ENCODE results near the gene FBXL20. TPM values are rescaled to one million over a fixed set of nuclear protein-coding genes. Genes with fewer than 3 reads are reported as not detected.

The FBXL20 gene
- total and polyA plus RNA-seq, 8 donors: 2.5 to 15.5 (median 7.0) TPM

DNA sequence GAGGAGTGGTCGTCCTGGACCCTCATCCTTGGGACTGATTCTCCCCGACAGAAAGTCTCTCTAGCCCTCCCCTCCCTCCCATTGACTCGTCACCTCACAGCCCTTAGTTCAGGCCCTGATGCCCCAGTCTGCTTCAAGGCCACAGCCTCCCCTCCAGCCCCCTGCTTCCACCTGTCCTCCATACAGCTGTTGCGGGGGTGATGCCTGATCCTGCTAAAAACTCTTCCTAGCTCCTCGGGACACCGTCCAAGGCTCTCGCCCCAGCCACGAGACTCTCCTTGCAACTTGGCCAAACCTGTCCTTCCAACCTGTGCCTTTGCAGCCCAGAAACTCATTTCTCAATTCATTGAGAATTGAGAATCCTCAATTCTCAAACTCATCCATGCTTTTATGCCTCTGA is 182.5 kb downstream of the FBXL20 start:
- Histone ChIP-seq H3K4me1 (no peaks in the 10 kb centered on the region), H3K4me3 (no peak overlapping the region), H3K27me3 (no peaks in the 10 kb centered on the region), H3K36me3 (no peaks in the 10 kb centered on the region), H3K9me3 (no peaks in the 10 kb centered on the region), H3K27ac (no peak overlapping the region)
- ATAC-seq (no peak), DNase-seq (peak in 1 of 6 donors; percentile 30), FAIRE-seq (no peak)
- TF ChIP-seq, protein P1, sequence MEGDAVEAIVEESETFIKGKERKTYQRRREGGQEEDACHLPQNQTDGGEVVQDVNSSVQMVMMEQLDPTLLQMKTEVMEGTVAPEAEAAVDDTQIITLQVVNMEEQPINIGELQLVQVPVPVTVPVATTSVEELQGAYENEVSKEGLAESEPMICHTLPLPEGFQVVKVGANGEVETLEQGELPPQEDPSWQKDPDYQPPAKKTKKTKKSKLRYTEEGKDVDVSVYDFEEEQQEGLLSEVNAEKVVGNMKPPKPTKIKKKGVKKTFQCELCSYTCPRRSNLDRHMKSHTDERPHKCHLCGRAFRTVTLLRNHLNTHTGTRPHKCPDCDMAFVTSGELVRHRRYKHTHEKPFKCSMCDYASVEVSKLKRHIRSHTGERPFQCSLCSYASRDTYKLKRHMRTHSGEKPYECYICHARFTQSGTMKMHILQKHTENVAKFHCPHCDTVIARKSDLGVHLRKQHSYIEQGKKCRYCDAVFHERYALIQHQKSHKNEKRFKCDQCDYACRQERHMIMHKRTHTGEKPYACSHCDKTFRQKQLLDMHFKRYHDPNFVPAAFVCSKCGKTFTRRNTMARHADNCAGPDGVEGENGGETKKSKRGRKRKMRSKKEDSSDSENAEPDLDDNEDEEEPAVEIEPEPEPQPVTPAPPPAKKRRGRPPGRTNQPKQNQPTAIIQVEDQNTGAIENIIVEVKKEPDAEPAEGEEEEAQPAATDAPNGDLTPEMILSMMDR (IDR thresholded peaks at IDR 0.05): no peak
- intact Hi-C loops (cut with DNase I): no loop called here
- WGBS, 2 donors: 52 to 59% methylated on average over 8 of the region's 8 CpGs

DNA sequence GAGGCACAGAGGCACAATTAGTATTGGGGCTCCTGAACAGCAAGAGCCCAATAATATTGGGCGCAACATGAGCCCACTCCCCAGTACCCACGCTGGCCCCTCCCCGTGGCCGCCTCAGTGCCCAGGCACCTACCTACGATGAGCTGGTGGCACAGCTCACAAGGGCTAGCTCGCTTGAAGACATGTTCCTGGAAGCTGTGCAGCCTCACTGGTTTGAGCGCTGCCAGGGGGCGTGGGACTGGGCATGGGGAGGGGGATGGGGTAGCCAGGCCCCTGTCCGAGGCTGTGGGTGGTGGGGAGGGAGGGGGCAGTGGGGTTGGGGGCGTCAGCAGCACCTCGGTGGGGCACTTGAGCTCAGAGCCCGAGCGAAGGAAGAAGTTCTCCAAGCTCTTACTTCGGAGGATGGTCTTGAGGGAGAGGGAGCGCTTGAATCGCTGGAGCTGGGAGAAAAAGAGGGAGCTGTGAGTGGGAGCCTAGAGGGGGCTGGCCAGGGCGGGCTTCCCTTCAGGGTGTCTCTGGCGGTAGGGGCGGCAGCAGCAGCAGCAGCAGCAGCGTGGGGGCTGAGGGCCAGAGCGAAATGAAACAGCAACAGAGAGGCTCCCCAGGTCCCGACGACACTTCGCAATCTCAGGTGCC is 183.6 kb downstream of the FBXL20 start:
- Histone ChIP-seq H3K4me3 (no peak overlapping the region), H3K36me3 (no peaks in the 10 kb centered on the region), H3K9me3 (no peaks in the 10 kb centered on the region), H3K27me3 (no peaks in the 10 kb centered on the region), H3K27ac (no peak overlapping the region), H3K4me1 (no peaks in the 10 kb centered on the region)
- FAIRE-seq: no peak
- WGBS, 2 donors: 16 to 19% methylated on average over 24 of the region's 24 CpGs
- DNase-seq: peak in 1 of 6 donors; percentile 27
- intact Hi-C loops (cut with DNase I): no loop called here
- no peak for ATAC-seq
- TF ChIP-seq, protein P1 (IDR thresholded peaks at IDR 0.05): no peak

DNA sequence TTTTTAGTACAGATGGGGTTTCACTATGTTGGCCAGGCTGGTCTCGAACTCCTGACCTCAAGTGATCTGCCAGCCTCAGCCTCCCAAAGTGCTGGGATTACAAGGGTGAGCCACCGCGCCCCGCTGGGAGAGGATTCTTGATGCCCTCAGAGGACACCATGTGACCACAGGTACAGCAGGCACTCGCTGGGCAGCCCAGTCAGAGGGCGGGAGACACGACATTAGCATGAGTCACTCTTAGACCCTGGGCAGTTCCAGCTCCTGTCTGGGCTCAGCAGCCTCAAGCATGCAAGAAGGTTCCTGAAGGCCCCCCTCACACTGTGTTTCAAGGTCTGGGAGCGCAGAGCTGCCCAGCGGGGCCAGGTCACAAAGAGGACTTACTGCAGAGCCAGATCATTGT is 187.6 kb downstream of the FBXL20 start:
- no peak overlapping the region for H3K27ac ChIP-seq
- FAIRE-seq (no peak), ATAC-seq (peak in 2 of 4 donors; percentile 37 to 39), DNase-seq (no peak)
- intact Hi-C loops (cut with DNase I): no loop called here
- H3K4me3 ChIP-seq: no peak overlapping the region
- TF ChIP-seq, protein P1 (IDR thresholded peaks at IDR 0.05): no peak
- 67 to 70% methylated on average over 9 of the region's 9 CpGs for WGBS, 2 donors
- no peaks in the 10 kb centered on the region for H3K4me1 ChIP-seq
- no peaks in the 10 kb centered on the region for H3K9me3 ChIP-seq
- H3K27me3 ChIP-seq: no peaks in the 10 kb centered on the region
- no peaks in the 10 kb centered on the region for H3K36me3 ChIP-seq

DNA sequence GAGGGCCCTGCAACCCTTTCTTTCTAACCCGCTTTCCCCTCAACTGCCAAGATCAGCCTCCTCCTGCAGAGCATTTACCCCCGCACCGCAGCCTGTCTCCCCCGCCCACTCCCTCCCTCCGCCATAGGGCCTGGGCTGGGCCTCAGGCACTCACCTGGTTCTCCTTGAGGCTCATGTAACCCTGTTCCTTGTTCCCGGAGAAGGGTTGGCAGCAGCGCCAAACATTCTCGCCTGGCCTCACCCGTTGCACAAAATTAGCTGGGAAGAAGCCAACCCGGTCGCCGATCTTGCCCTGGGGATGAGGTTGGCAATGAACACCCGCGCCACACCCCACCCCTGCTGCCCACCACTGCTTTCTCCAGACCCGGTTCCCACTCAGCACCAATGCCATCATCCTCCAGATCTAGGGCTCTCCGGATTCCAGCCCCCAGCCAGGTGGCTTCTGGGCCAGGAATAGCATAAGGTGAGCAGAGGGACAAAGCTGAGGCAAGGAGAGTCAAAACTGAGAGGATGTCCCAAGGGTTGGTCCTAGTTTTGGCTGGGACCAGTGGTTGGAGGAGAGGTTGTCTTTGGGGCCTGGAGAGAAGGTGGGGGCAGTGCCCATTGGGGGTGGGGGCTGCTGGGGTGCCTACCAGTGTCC is 188.5 kb downstream of the FBXL20 start:
- TF ChIP-seq, protein P1 (IDR thresholded peaks at IDR 0.05): no peak
- FAIRE-seq: no peak
- ATAC-seq: peak in 2 of 4 donors; percentile 34 to 40
- peak in 1 of 6 donors; percentile 54 for DNase-seq
- Histone ChIP-seq H3K27ac (no peak overlapping the region), H3K36me3 (no peaks in the 10 kb centered on the region), H3K27me3 (no peaks in the 10 kb centered on the region), H3K4me3 (no peak overlapping the region), H3K4me1 (no peaks in the 10 kb centered on the region), H3K9me3 (no peaks in the 10 kb centered on the region)
- WGBS, 2 donors: 45 to 50% methylated on average over 16 of the region's 16 CpGs
- intact Hi-C loops (cut with DNase I): no loop called here

DNA sequence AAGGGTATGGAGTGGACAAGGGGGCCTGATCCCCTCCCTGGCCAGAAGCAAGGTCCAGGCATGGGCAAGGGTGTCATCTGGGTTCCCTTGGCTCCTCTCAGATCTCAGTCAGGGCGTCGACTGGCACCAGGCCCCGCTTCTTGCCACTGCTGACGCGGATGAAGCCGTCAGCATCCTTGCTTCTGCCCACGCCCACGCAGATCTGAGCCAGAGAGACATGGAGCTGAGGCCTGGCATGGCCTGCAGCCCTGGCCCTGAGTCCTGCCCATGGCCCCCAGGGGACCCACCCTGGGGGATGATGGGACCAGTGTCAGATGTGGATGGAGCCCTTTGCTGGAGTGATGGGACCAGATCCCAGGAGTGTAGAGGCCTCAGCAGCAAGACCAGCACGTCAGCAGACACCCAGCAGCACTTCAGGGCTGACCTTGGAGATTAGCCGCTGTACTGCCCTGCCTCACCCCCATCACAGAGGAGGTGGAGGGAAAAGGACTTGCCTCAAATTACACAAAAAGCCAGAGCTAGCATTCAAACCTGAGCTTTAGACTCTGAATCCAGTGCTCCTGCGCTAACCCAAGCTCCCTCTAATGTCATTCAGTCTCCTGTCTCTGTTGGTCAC is 189.1 kb downstream of the FBXL20 start:
- no peak for DNase-seq
- no peak for FAIRE-seq
- Histone ChIP-seq H3K27ac (no peak overlapping the region), H3K9me3 (no peaks in the 10 kb centered on the region), H3K4me3 (no peak overlapping the region), H3K36me3 (no peaks in the 10 kb centered on the region), H3K27me3 (no peaks in the 10 kb centered on the region), H3K4me1 (no peaks in the 10 kb centered on the region)
- 80% methylated on average over 11 of the region's 11 CpGs for WGBS, 2 donors
- TF ChIP-seq, protein P1 (IDR thresholded peaks at IDR 0.05): no peak
- ATAC-seq: no peak
- intact Hi-C loops (cut with DNase I): no loop called here
